NCI-H2196 treated with DMSO at 0.1 percent for 48 hours (cell line): ENCODE results near the gene CCDC14.
A peak's percentile ranks its signal among the peaks of the same experiment; 100 is the strongest.
"Not testable (repeated sequence)": the region's sequence is repeated elsewhere in the genome, so short reads cannot be mapped to it uniquely, and the experiment has no call there.

Experiments
- DNase-seq: peaks from one replicate; lab custom pipeline; 2025; ENCODE audit not compliant: unreplicated experiment; lab: John Stamatoyannopoulos, UW

The CCDC14 gene

GRCh38 chr3:123964793-123965192 lies 3.8 kb upstream of the CCDC14 start:
- DNase-seq = not testable (repeated sequence)

GRCh38 chr3:123961508-123961856 lies 453 bp upstream of the CCDC14 start:
- no peak for DNase-seq

GRCh38 chr3:123953735-123954134 lies 7.3 kb downstream of the CCDC14 start:
- DNase-seq = peak; percentile 72

- DNase-seq = no peak
These were observed 8.0 kb downstream of the CCDC14 start for GRCh38 chr3:123952844-123953520.

GRCh38 chr3:123951522-123952447 lies 9.2 kb downstream of the CCDC14 start:
- DNase-seq = peak; percentile 73

- DNase-seq = no peak
These were observed 11.4 kb downstream of the CCDC14 start for GRCh38 chr3:123949641-123950040.

GRCh38 chr3:123948449-123948848 lies 12.6 kb downstream of the CCDC14 start:
- DNase-seq = no peak

GRCh38 chr3:123947482-123947881 lies 13.5 kb downstream of the CCDC14 start:
- DNase-seq = no peak

GRCh38 chr3:123941542-123941941 lies 19.5 kb downstream of the CCDC14 start:
- no peak for DNase-seq

- DNase-seq = no peak
These were observed 19.9 kb downstream of the CCDC14 start for GRCh38 chr3:123941121-123941520.

GRCh38 chr3:123939706-123940105 lies 21.3 kb downstream of the CCDC14 start:
- DNase-seq = no peak

GRCh38 chr3:123936400-123936799 lies 24.6 kb downstream of the CCDC14 start:
- DNase-seq = no peak

GRCh38 chr3:123935830-123936229 lies 25.2 kb downstream of the CCDC14 start:
- DNase-seq = no peak

- DNase-seq = no peak
These were observed 26.8 kb downstream of the CCDC14 start for GRCh38 chr3:123934250-123934649.

GRCh38 chr3:123930445-123930844 lies 30.6 kb downstream of the CCDC14 start:
- DNase-seq = no peak

GRCh38 chr3:123929325-123929724 lies 31.7 kb downstream of the CCDC14 start:
- DNase-seq = no peak

GRCh38 chr3:123926396-123926795 lies 34.6 kb downstream of the CCDC14 start:
- DNase-seq = no peak

GRCh38 chr3:123920868-123921267 lies 40.2 kb downstream of the CCDC14 start:
- no peak for DNase-seq

- DNase-seq = no peak
These were observed 40.6 kb downstream of the CCDC14 start for GRCh38 chr3:123920383-123920782.

GRCh38 chr3:123919353-123919752 lies 41.7 kb downstream of the CCDC14 start:
- no peak for DNase-seq

GRCh38 chr3:123914829-123915228 lies 46.2 kb downstream of the CCDC14 start:
- DNase-seq = no peak

- no peak for DNase-seq
These were observed 51.2 kb downstream of the CCDC14 start for GRCh38 chr3:123909785-123910184.
